DMS 273 (cell line): ENCODE measurements around the gene MRGPRD.
A peak's percentile ranks its signal among the peaks of the same experiment; 100 is the strongest.

Experiments
- DNase-seq: peaks from one replicate; lab custom pipeline; 2025; ENCODE audit not compliant: unreplicated experiment; lab: John Stamatoyannopoulos, UW

Gene MRGPRD

GRCh38 chr11:68970921-68971636, 9.7 kb downstream of the MRGPRD start:
- no peak for DNase-seq

GRCh38 chr11:68969386-68969785, 11.4 kb downstream of the MRGPRD start:
- peak; percentile 72 for DNase-seq

GRCh38 chr11:68968306-68969250, 12.2 kb downstream of the MRGPRD start:
- DNase-seq, result no peak

GRCh38 chr11:68966894-68967780, 13.6 kb downstream of the MRGPRD start:
- DNase-seq, result no peak

- peak; percentile 65 for DNase-seq
Observed at GRCh38 chr11:68965901-68966853, 14.6 kb downstream of the MRGPRD start.

GRCh38 chr11:68963779-68964178, 17.0 kb downstream of the MRGPRD start:
- no peak for DNase-seq

GRCh38 chr11:68962527-68963250, 18.1 kb downstream of the MRGPRD start:
- no peak for DNase-seq

- DNase-seq, result no peak
Observed at GRCh38 chr11:68961245-68961644, 19.5 kb downstream of the MRGPRD start.

GRCh38 chr11:68960294-68961071, 20.3 kb downstream of the MRGPRD start:
- peak; percentile 81 for DNase-seq

- peak; percentile 86 for DNase-seq
Observed at GRCh38 chr11:68959465-68960293, 21.1 kb downstream of the MRGPRD start.

- no peak for DNase-seq
Observed at GRCh38 chr11:68958211-68958610, 22.6 kb downstream of the MRGPRD start.

GRCh38 chr11:68956547-68957254, 24.1 kb downstream of the MRGPRD start:
- no peak for DNase-seq

- peak; percentile 54 for DNase-seq
Observed at GRCh38 chr11:68956142-68956541, 24.6 kb downstream of the MRGPRD start.

GRCh38 chr11:68955607-68955958, 25.2 kb downstream of the MRGPRD start:
- no peak for DNase-seq

GRCh38 chr11:68954836-68955606, 25.8 kb downstream of the MRGPRD start:
- no peak for DNase-seq

GRCh38 chr11:68950762-68951161, 30.0 kb downstream of the MRGPRD start:
- no peak for DNase-seq
